GM23338 (cell line): ENCODE data around the gene ITGB6. TPM values are rescaled to one million over a fixed set of nuclear protein-coding genes. Genes with fewer than 3 reads are reported as not detected.

Source experiments
- ATAC-seq: fragments of 200-7000 bp; cut with Tn5 transposase; 3 replicates; pipeline ENCODE4 v1.9.1; 2020
- DNase-seq: peaks from one replicate; pipeline ENCODE4 v3.0.0-alpha.2; 2015; ENCODE audit warnings: low spot score
- H2AFZ ChIP-seq: fragments of 200-600 bp; sonication (generic); 2 replicates; pipeline ENCODE4 v1.8.0; 2016; ENCODE audit warnings: antibody characterized with exemption, mild to moderate bottlenecking, moderate library complexity
- H3F3A ChIP-seq: fragments of 200-600 bp; sonication (generic); replicated peaks from 2 replicates; pipeline ENCODE4 v1.8.0; 2017; ENCODE audit warnings: antibody characterized with exemption, mixed run types, low read depth
- H3K27ac ChIP-seq: fragments of 200-600 bp; sonication (generic); 2 replicates; pipeline ENCODE4 v1.6.1; 2016; ENCODE audit warnings: low read depth
- H3K27me3 ChIP-seq: fragments of 200-600 bp; sonication (generic); 2 replicates; pipeline ENCODE4 v1.8.0; 2016; ENCODE audit warnings: mild to moderate bottlenecking, mixed run types, moderate library complexity; ENCODE audit not compliant: insufficient read depth
- H3K36me3 ChIP-seq: fragments of 200-600 bp; sonication (generic); 2 replicates; pipeline ENCODE4 v1.8.0; 2016; ENCODE audit warnings: mild to moderate bottlenecking; ENCODE audit not compliant: insufficient read depth
- H3K4me1 ChIP-seq: fragments of 200-600 bp; sonication (generic); 2 replicates; pipeline ENCODE4 v1.8.0; 2016; ENCODE audit warnings: mild to moderate bottlenecking, moderate library complexity; ENCODE audit not compliant: insufficient read depth
- H3K4me2 ChIP-seq: fragments of 200-600 bp; sonication (generic); 2 replicates; pipeline ENCODE4 v1.7.1; 2017; ENCODE audit warnings: mixed run types
- H3K4me3 ChIP-seq: fragments of 200-600 bp; sonication (generic); 2 replicates; pipeline ENCODE4 v1.6.1; 2016; ENCODE audit warnings: mixed run types
- H3K79me2 ChIP-seq: fragments of 200-600 bp; sonication (generic); replicated peaks from 2 replicates; pipeline ENCODE4 v1.8.0; 2017; ENCODE audit warnings: mild to moderate bottlenecking; ENCODE audit not compliant: insufficient read depth
- H3K9me2 ChIP-seq: fragments of 200-600 bp; sonication (generic); 2 replicates; pipeline ENCODE4 v1.8.0; 2017; ENCODE audit not compliant: insufficient read depth
- H4K20me1 ChIP-seq: fragments of 200-600 bp; sonication (generic); replicated peaks from 2 replicates; pipeline ENCODE4 v1.8.0; 2017; ENCODE audit warnings: mild to moderate bottlenecking; ENCODE audit not compliant: insufficient read depth
- H3K27ac Mint-ChIP-seq: 2 replicates; pipeline ENCODE4 v1.8.0; 2020; ENCODE audit warnings: inconsistent platforms, mild to moderate bottlenecking, moderate library complexity, mixed read lengths
- H3K27me3 Mint-ChIP-seq: 3 replicates; pipeline ENCODE4 v1.8.0; 2022; ENCODE audit warnings: low read depth, mild to moderate bottlenecking, moderate library complexity, mixed read lengths, inconsistent platforms; ENCODE audit not compliant: insufficient read depth, poor library complexity
- H3K36me3 Mint-ChIP-seq: 3 replicates; pipeline ENCODE4 v1.8.0; 2021; ENCODE audit warnings: low read depth, mild to moderate bottlenecking, inconsistent platforms, moderate library complexity, mixed read lengths
- H3K4me1 Mint-ChIP-seq: 3 replicates; pipeline ENCODE4 v1.8.0; 2020; ENCODE audit warnings: mild to moderate bottlenecking, inconsistent platforms, mixed read lengths
- H3K4me3 Mint-ChIP-seq: 3 replicates; pipeline ENCODE4 v1.8.0; 2021; ENCODE audit warnings: moderate library complexity, mild to moderate bottlenecking, inconsistent platforms, mixed read lengths
- H3K9me3 Mint-ChIP-seq: 3 replicates; pipeline ENCODE4 v1.8.0; 2020; ENCODE audit warnings: moderate library complexity, mild to moderate bottlenecking, inconsistent platforms, mixed read lengths
- CTCF ChIP-seq, 2 experiments: fragments of 200-600 bp in 1 of 2; sonication (generic) in 1 of 2; conservative IDR thresholded peaks; 2 replicates each; pipeline versions ENCODE4 v1.5.1 to v1.6.1; 2016 to 2017; ENCODE audit warnings: antibody characterized with exemption in 2 of 2, low read depth in 2 of 2, mild to moderate bottlenecking in 2 of 2, moderate library complexity in 1 of 2
- ETS1 ChIP-seq: IDR thresholded peaks from 2 replicates; pipeline ENCODE4 v1.6.1; 2016; ENCODE audit warnings: antibody characterized with exemption
- EZH2 ChIP-seq: fragments of 200-600 bp; sonication (generic); IDR thresholded peaks from one replicate; pipeline ENCODE4 v1.8.0; 2017; ENCODE audit warnings: antibody characterized with exemption, mild to moderate bottlenecking, low read depth; ENCODE audit not compliant: unreplicated experiment
- EZH2phosphoT487 ChIP-seq: fragments of 200-600 bp; sonication (generic); IDR thresholded peaks from one replicate; pipeline ENCODE4 v1.8.1; 2018; ENCODE audit warnings: antibody characterized with exemption; ENCODE audit not compliant: unreplicated experiment
- JUNB ChIP-seq: IDR thresholded peaks from one replicate; pipeline ENCODE4 v1.6.1; 2016; ENCODE audit warnings: antibody characterized with exemption; ENCODE audit not compliant: unreplicated experiment
- NANOG ChIP-seq: IDR thresholded peaks from 2 replicates; pipeline ENCODE4 v1.6.1; 2016; ENCODE audit warnings: antibody characterized with exemption, borderline replicate concordance
- ZNF114 ChIP-seq: fragments of 250-450 bp; sonication (Bioruptor Pico); IDR thresholded peaks from 2 replicates; pipeline ENCODE4 v1.5.0; 2020; ENCODE audit warnings: mild to moderate bottlenecking, moderate library complexity
- ZNF331 ChIP-seq: fragments of 250-450 bp; sonication (Bioruptor Pico); IDR thresholded peaks from 2 replicates; pipeline ENCODE4 v1.5.0; 2020; ENCODE audit warnings: low read depth, mild to moderate bottlenecking, moderate library complexity
- ZNF462 ChIP-seq: fragments of 250-450 bp; sonication (Bioruptor Pico); IDR thresholded peaks from 2 replicates; pipeline ENCODE4 v1.5.0; 2020; ENCODE audit warnings: mild to moderate bottlenecking, moderate library complexity
- polyA plus RNA-seq: library from polyadenylated mRNA; unstranded; fragments of >200 nt; fragmentation: Nextera tagmentation; extraction: Ambion mirVana; gene quantifications from 2 replicates; pipeline ENCODE4 v1.2.1, GENCODE V29; 2016
- total RNA-seq: library from RNA; depleted of rRNA; stranded (reverse); fragments of >200 nt; shearing (Covaris generic); gene quantifications from 2 replicates; pipeline ENCODE4 v1.2.3, GENCODE V29; 2014; rRNA removed

ITGB6 gene
- total and polyA plus RNA-seq, 2 experiments from 2014 or later = not detected

GRCh38 chr2:160050147-160050546, 149.9 kb downstream of the ITGB6 start:
- Histone ChIP-seq H3K27ac (no peak overlapping the region), H3K36me3 (no peaks in the 10 kb centered on the region), H3F3A (no peaks in the 10 kb centered on the region), H3K4me3 (no peak overlapping the region), H4K20me1 (no peaks in the 10 kb centered on the region), H3K4me1 (peaks cover 25% of the 10 kb centered on the region), H2AFZ (no peak overlapping the region), H3K79me2 (no peaks in the 10 kb centered on the region), H3K9me2 (0 out of 2 replicates have a peak, but pooled peaks cover 5% of the 10 kb centered on the region), H3K27me3 (no peaks in the 10 kb centered on the region), H3K4me2 (no peak overlapping the region)
- Mint-ChIP-seq H3K9me3 (no peaks in the 10 kb centered on the region; the same call in 2 of the 3 replicates), H3K27me3 (peaks cover under 1% of the 10 kb centered on the region), H3K27ac (no peak overlapping the region), H3K36me3 (no peaks in the 10 kb centered on the region), H3K4me3 (no peak overlapping the region), H3K4me1 (peaks cover 25% of the 10 kb centered on the region)
- ATAC-seq (no peak), DNase-seq (no peak)
- TF ChIP-seq CTCF (conservative IDR thresholded peaks at IDR 0.05; ENCODE audit: low read depth in 2 of 2) (no peak), ZNF114 (CRISPR knock-in tag) (no peak), ETS1 (no peak), JUNB (no peak), EZH2 (no peak), ZNF462 (CRISPR knock-in tag) (no peak), ZNF331 (CRISPR knock-in tag) (no peak), EZH2phosphoT487 (no peak), NANOG (no peak)

Other genes starting within 250 kb of the ITGB6 start
- 0.78 and 1.2 TPM in 2 replicates for gene PLA2R1, start 137.7 kb downstream of the ITGB6 start, total RNA-seq
- gene PLA2R1, start 137.7 kb downstream of the ITGB6 start, polyA plus RNA-seq = 0.37 and 0.57 TPM in 2 replicates